Germinal center (tissue), 1 donor: Measurements from ENCODE around the gene ALPP.
"Not testable (repeated sequence)": the region's sequence is repeated elsewhere in the genome, so short reads cannot be mapped to it uniquely, and the experiment has no call there.

Source experiments
- DNase-seq: peaks from one replicate; pipeline ENCODE4 v3.0.0; 2012; ENCODE audit warnings: mixed read lengths, low spot score

ALPP gene

DNA sequence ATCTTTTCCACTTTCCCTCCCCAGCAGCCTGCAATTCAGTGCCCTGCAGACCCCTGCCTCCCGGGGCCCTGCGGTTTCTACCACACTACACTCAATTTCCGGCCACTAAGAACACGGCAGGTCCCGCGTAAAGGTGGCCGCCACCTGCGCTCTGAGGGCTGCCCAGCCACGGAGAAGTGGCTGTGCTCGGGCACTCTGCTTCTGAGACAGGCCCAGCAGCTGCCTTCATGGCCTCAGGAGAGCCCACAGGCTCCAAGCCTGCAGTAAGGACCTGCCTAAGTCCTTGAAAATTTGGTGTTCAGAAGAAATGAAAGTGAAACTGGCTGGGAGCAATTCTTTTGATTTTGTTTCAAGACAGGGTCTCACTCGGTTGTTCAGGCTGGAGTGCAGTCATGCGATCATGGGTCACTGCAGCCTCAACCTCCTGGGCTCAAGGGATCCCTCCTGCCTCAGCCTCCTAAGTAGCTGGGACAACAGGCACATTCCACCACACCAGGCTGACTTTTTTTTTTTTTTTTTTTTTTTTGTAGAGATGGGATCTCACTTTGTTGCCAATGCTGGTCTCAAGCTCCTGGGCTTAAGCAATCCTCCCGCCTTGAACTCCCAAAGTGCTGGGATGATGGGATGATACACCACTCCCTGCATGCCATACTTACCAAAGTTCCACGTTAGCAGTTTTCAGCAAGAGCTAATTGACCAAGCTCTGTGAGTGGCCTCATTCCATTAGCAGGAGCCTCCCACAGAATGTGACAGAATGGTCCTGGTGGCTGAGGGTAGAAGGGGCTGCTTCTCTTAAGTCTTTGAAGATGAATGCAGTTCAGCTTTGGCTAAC lies 14.6 kb upstream of the ALPP start:
- no peak for DNase-seq

- DNase-seq: not testable (repeated sequence)
Measured at GRCh38 chr2:232364806-232365594, 13.6 kb upstream of the ALPP start.

DNA sequence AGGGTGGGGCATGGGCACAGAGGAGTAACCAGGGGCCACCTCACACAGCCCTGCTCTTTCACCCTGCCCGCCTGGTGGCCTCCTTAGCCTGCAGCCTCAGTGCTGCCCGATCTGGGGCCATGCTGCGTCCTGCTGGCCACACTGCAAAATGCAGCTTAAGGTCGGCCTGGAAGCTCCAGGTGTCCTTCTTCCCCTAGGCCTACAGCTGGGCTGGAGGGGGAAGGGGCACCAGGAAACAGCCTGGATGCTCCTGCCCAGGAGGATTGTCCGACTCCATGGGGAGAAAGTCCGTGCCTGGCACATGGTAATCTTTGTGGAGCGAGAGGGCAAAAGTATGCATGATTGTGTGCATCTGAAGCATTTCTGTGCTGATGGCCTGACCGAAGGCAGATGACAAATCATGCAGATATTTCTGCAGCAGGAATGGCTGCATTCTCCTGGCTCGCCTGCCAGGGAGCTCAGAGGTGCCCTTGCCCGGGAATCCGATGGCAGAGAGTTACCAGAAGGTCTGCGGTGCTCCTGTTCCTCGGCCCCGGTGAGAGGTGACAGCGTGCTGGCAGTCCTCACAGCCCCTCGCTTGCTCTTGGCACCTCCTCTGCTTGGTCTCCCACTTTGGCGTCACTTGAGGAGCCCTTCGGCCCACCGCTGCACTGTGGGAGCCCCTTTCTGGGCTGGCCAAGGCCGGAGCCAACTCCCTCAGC lies 12.8 kb upstream of the ALPP start:
- no peak for DNase-seq

GRCh38 chr2:232366461-232366860 lies 12.1 kb upstream of the ALPP start:
- DNase-seq: not testable (repeated sequence)

- no peak for DNase-seq
Measured at GRCh38 chr2:232367016-232367415, 11.5 kb upstream of the ALPP start.

- no peak for DNase-seq
Measured at GRCh38 chr2:232367591-232368233, 10.8 kb upstream of the ALPP start.

- DNase-seq: no peak
Measured at GRCh38 chr2:232368311-232368731, 10.2 kb upstream of the ALPP start.

DNA sequence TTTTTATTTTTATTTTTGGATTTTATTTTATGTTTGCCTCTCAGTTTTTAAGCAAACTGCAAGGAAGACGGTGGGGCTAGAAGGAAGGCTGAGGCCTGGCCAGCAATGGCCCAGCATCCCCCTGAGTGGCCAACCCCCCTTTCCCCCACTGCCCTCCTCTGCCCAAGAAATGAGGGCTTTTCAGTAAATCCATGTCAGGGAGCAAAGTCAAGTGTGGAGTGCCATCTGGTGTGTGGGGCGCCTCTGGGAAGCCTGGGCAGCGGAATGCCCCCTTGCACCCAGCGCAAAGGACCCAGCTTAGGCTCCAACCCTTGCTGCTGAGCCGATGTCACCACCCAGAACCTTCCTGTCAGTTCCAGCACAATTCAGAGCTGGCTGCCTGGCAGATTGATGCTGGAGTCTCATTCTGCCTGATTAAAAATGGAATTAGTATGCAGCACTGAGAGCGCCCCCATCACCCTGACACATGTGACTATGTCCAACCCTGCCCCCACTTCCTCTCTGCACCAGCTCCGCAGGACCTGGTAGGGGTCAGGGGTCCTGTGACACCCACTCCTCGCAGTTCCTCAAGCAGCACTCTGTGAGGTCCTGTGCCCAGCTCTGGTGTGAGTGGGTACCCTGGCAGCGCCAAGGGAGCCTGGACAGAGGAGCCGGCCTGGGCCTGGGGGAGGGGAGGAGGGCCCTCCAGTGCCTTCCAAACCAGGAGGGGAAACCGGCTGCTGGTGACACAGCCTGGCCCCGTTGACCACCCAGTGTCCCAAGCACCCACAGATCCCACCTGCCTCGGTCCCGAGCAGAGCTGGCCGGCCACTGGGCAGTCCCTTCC lies 9.2 kb upstream of the ALPP start:
- no peak for DNase-seq

DNA sequence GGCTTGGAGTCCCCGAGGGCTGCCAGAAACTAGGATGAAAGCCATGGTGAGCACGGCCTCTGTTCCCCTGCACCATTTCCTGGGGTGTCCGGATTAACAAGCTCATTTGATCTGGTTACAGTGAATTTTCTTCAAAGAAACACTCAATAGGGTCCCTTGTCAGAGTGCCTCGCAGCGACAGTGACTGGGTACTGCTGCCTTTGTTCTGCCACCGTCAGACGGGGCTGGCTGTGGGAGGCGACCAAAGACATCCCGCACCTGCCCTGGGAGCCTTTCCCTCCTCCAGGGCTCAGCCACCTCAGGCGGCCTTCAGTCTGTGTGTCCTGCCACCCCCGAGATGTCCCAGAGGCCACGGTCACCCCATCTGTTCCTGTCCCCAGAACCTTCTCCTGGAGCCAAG lies 8.5 kb upstream of the ALPP start:
- DNase-seq: not testable (repeated sequence)

DNA sequence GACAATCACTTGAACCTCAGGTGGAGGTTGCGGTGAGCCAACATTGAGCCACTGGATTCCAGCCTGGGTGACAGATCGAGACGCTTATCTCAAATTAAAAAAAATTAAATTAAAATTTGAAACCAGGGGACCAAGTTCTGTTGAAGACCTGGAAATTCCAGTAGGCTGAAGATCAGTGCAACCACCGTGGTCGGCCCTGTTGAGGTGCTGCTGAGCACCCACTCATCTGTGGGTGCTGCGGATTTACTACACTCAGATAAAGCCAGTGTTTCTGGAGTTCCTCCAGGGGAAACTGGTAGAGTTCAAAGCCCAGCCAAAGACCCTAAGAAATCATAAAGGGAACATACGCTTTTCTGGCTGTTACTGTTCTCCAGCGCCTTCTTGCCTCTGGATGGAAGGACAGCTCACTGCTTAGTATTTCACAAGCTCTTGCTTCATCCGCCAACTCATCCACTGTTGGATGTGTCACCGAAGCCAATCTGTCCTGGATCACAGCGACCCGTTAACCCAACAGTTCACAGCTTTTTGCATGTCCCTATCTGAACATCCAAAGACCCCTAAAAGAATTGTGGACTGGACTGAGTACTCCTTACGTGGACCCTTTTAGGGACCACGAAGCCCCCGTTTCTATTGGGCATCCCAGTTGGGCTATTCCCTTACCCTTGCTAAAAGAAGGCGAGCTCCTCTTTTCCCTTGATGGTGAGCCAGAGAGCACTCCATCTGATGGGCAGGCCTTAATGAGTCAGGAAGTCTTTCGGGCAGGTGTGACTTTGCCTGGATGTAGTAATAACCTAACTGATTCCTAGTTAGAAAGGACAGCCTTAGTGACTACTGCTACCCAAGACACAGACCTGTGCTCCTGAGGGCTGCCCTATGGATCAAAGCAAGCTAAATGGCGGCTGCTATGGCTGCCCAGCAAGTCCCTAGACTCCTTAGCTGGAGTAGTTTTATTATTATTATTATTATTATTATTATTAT lies 6.0 kb upstream of the ALPP start:
- no peak for DNase-seq

DNA sequence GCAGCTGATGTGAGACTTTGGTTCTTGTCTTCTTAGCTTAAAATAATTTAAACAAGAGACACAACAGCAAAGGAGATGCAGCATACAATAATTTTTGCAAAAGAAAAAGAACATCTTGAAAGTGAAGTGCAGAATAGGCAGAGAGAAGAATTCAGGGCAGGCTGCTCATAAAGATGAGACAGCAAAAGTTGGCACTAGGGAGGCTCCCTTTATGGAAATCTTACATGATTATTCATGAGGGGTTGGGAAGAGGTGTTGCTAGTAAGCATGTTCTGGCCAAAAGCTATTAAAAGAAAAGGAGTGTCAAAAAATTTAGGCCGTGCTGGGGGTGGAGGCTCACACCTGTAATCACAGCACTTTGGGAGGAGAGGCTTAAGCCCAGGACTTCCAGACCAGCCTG lies 4.2 kb upstream of the ALPP start:
- no peak for DNase-seq

- DNase-seq: no peak
Measured at GRCh38 chr2:232375164-232375563, 3.4 kb upstream of the ALPP start.

DNA sequence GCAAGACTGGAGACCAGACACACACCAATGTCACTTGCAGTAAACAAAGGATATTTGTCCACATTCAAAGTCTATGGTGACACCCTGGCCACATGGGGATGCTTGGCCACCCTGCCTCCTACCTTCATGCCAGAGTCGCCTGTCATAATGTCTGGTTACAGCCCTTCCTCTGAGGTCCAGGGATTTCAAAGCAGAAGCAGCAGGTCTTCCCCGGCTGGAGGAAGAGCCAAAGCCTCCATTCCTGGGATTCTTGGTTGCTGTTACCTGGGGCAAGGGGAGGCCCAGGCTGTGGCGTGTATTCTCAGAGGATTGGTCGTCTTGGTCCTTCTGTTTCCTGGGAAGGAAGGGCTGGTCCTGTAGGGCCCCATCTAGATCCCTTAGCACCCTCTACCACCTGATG lies 2.3 kb upstream of the ALPP start:
- no peak for DNase-seq

GRCh38 chr2:232376713-232377112 lies 1.8 kb upstream of the ALPP start:
- DNase-seq: no peak

- DNase-seq: no peak
Measured at GRCh38 chr2:232377319-232377718, 1.2 kb upstream of the ALPP start.

- DNase-seq: no peak
Measured at GRCh38 chr2:232377841-232378734, 463 bp upstream of the ALPP start.

- not testable (repeated sequence) for DNase-seq
Measured at GRCh38 chr2:232379610-232380590, 1.3 kb downstream of the ALPP start.
